ENCODE results near the gene CYP1A1.

The CYP1A1 gene

DNA sequence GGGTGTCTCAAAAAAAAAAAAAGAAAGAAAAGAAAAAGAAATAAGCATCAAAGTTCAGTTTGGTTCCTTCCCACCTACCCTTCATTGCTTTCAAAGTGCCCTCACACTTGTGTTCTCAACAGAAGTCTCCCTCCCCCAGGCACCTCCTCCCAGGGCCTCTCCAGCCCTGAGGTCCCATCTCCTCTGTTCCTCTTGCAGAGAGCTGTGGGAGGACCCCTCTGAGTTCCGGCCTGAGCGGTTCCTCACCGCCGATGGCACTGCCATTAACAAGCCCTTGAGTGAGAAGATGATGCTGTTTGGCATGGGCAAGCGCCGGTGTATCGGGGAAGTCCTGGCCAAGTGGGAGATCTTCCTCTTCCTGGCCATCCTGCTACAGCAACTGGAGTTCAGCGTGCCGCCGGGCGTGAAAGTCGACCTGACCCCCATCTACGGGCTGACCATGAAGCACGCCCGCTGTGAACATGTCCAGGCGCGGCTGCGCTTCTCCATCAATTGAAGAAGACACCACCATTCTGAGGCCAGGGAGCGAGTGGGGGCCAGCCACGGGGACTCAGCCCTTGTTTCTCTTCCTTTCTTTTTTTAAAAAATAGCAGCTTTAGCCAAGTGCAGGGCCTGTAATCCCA lies 29.4 kb upstream of the CYP1A1 start:
- in situ Hi-C loops (cut with HindIII; ENCODE audit: low sequenced_read_pairs), result no loop called here
- no peak overlapping the region for H3K4me3 ChIP-seq (ENCODE audit: low read depth, low read length)
- TF ChIP-seq, protein P1, sequence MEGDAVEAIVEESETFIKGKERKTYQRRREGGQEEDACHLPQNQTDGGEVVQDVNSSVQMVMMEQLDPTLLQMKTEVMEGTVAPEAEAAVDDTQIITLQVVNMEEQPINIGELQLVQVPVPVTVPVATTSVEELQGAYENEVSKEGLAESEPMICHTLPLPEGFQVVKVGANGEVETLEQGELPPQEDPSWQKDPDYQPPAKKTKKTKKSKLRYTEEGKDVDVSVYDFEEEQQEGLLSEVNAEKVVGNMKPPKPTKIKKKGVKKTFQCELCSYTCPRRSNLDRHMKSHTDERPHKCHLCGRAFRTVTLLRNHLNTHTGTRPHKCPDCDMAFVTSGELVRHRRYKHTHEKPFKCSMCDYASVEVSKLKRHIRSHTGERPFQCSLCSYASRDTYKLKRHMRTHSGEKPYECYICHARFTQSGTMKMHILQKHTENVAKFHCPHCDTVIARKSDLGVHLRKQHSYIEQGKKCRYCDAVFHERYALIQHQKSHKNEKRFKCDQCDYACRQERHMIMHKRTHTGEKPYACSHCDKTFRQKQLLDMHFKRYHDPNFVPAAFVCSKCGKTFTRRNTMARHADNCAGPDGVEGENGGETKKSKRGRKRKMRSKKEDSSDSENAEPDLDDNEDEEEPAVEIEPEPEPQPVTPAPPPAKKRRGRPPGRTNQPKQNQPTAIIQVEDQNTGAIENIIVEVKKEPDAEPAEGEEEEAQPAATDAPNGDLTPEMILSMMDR (IDR thresholded peaks at IDR 0.05; ENCODE audit: low read depth, low read length, missing control alignments), result no peak
- DNase-seq (ENCODE audit: low read depth), result no peak

DNA sequence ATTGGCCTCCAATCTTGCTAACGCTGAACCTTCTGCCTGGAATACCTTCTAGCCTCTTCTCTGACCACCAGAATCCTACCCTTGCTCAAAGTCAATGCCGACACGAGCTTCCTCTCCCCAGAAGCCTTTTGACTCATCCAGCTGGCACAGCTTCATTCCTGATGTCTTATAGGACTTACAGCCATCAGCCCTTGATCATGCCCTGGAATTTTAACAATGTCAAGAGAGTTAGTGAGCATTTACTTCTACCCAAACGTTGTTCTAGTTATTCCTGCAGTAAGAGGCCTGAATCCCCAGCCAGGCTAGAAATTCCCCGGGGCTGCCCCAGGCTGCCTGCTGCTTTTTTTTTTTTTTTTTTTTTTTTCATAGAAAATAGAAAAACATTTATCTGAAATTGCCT lies 27.2 kb upstream of the CYP1A1 start:
- DNase-seq (ENCODE audit: low read depth), result no peak
- TF ChIP-seq, protein P1 (IDR thresholded peaks at IDR 0.05; ENCODE audit: low read depth, low read length, missing control alignments), result no peak
- no peak overlapping the region for H3K4me3 ChIP-seq (ENCODE audit: low read depth, low read length)
- in situ Hi-C loops (cut with HindIII; ENCODE audit: low sequenced_read_pairs), result no loop called here

DNA sequence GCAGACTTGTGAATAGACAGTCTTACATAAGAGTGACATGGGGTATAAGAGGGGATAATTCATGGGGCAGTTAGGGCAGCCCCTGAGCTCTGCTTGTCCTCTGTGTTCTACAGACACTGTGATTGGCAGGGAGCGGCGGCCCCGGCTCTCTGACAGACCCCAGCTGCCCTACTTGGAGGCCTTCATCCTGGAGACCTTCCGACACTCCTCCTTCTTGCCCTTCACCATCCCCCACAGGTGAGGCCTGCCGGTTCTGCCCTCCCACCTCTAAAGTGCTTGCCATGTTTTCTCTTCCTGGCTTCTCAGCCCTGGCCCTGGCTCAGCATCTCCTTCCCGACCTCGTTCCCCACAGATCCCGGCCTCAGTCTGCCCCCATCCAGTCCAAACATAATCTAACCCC lies 26.7 kb upstream of the CYP1A1 start:
- TF ChIP-seq, protein P1 (IDR thresholded peaks at IDR 0.05; ENCODE audit: low read depth, low read length, missing control alignments), result no peak
- no peak overlapping the region for H3K4me3 ChIP-seq (ENCODE audit: low read depth, low read length)
- in situ Hi-C loops (cut with HindIII; ENCODE audit: low sequenced_read_pairs), result no loop called here
- DNase-seq (ENCODE audit: low read depth), result no peak

DNA sequence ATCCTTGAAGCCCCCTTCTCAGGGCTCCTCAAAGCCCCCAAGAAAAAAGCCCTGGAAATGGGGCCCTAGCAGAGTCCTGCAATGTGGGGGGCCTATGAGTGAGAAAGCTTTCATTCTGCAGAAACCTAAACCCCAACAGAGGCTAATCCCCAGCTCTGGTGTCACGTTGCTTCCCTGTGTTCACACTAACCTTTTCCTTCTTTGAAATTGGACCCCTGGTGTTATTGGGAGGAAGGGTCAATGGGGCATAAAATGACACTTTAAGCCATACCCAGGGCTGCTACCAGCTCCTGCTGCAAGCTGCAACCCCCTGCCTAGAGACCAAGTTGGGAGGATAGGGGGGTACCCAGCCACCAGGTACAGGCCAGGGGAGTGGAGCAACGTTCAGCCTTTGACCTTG lies 25.4 kb upstream of the CYP1A1 start:
- no peak for DNase-seq (ENCODE audit: low read depth)

DNA sequence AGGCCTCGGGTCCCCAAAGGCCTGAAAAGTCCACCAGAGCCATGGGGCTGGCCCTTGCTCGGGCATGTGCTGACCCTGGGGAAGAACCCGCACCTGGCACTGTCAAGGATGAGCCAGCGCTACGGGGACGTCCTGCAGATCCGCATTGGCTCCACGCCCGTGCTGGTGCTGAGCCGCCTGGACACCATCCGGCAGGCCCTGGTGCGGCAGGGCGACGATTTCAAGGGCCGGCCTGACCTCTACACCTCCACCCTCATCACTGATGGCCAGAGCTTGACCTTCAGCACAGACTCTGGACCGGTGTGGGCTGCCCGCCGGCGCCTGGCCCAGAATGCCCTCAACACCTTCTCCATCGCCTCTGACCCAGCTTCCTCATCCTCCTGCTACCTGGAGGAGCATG lies 24.5 kb upstream of the CYP1A1 start:
- no peak for DNase-seq (ENCODE audit: low read depth)
- TF ChIP-seq, protein P1 (IDR thresholded peaks at IDR 0.05; ENCODE audit: low read depth, low read length, missing control alignments), result no peak
- in situ Hi-C loops (cut with HindIII; ENCODE audit: low sequenced_read_pairs), result no loop called here
- no peak overlapping the region for H3K4me3 ChIP-seq (ENCODE audit: low read depth, low read length)

More for the DNA sequence above, 25.4 kb upstream of the CYP1A1 start:
- in situ Hi-C loops (cut with HindIII; ENCODE audit: low sequenced_read_pairs), result no loop called here
- H3K4me3 ChIP-seq (ENCODE audit: low read depth, low read length), result no peak overlapping the region
- TF ChIP-seq, protein P1 (IDR thresholded peaks at IDR 0.05; ENCODE audit: low read depth, low read length, missing control alignments), result no peak

DNA sequence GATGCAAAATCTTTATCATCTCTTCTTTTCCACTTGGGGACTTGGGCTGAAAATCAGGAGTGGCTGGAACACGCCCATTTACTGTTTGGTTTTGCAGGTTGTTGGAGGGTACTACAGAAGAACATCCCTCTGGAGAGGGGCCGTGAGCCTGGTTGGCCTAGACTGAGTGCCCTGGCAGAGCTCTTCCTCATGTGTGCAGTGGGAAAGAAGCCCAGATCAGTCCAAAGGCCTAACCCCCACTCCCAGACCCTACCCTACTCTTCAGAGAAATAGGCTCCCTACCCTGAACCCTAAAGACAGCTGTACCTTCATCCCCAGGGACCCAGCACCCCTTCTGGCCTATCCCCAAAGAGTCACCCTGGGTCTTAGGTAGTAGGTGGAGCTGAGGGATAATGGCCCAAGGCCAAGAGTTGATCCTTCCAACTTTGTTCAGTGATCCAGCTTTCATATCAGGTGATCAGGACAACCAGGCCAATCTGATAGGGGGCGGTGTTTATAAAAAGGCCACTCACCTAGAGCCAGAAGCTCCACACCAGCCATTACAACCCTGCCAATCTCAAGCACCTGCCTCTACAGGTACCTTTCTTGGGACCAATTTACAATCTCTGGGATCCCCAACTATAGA lies 23.1 kb upstream of the CYP1A1 start, which contains the start of gene CYP1A2:
Gene CYP1A2, plus strand, starts transcription at position 524 of the 625 bp plus-strand sequence. CDS start 894 bp downstream, outside the sequence.
- in situ Hi-C loops (cut with HindIII; ENCODE audit: low sequenced_read_pairs), result no loop called here
- DNase-seq (ENCODE audit: low read depth), result no peak
- TF ChIP-seq, protein P1 (IDR thresholded peaks at IDR 0.05; ENCODE audit: low read depth, low read length, missing control alignments), result no peak
- H3K4me3 ChIP-seq (ENCODE audit: low read depth, low read length), result no peak within 1 kb of the TSS

Measured in astrocyte of the cerebellum (primary cell).